Epithelial cell of esophagus (primary cell): ENCODE results near the gene CNOT4.

ENCODE experiments used
- DNase-seq: peaks from one replicate; pipeline ENCODE4 v3.0.0; 2010; ENCODE audit warnings: low read depth
- H3K4me3 ChIP-seq: 2 replicates; pipeline ENCODE4 v1.5.1; 2011; ENCODE audit warnings: mild to moderate bottlenecking, low read length, control low read depth
- TF ChIP-seq, protein P1 (sequence below): IDR thresholded peaks from 2 replicates; pipeline ENCODE4 v1.5.1; 2011; ENCODE audit warnings: low read depth, mild to moderate bottlenecking, low read length, control low read depth, inconsistent platforms; ENCODE audit not compliant: insufficient read depth; ENCODE audit errors: missing control alignments

CNOT4 gene

GRCh38 chr7:135389971-135390370, 119.9 kb downstream of the CNOT4 start:
- DNase-seq = no peak
- no peak overlapping the region for H3K4me3 ChIP-seq
- TF ChIP-seq, protein P1, sequence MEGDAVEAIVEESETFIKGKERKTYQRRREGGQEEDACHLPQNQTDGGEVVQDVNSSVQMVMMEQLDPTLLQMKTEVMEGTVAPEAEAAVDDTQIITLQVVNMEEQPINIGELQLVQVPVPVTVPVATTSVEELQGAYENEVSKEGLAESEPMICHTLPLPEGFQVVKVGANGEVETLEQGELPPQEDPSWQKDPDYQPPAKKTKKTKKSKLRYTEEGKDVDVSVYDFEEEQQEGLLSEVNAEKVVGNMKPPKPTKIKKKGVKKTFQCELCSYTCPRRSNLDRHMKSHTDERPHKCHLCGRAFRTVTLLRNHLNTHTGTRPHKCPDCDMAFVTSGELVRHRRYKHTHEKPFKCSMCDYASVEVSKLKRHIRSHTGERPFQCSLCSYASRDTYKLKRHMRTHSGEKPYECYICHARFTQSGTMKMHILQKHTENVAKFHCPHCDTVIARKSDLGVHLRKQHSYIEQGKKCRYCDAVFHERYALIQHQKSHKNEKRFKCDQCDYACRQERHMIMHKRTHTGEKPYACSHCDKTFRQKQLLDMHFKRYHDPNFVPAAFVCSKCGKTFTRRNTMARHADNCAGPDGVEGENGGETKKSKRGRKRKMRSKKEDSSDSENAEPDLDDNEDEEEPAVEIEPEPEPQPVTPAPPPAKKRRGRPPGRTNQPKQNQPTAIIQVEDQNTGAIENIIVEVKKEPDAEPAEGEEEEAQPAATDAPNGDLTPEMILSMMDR = no peak

DNA sequence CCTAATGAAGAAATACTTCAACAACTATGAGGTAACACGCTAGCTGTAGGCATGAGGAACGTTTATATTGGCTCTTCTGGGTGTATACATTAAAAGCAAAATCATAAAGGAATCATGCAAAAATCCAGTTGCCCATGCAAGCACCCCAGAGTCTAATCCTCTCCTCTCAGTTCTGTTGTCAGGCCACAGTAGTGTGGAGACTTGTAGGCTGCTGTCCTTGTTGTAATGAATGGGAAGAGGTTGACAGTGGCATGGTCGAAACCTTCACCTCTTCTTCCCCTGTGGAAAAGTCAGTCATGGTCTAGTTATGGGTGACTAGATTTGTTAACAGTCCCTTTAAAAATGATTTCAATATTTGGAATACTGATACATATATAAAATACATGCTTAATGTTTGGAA, 121.3 kb downstream of the CNOT4 start:
- DNase-seq = no peak
- no peak overlapping the region for H3K4me3 ChIP-seq
- TF ChIP-seq, protein P1 = no peak

- TF ChIP-seq, protein P1 = no peak
- no peak overlapping the region for H3K4me3 ChIP-seq
- no peak for DNase-seq
These were observed 123.1 kb downstream of the CNOT4 start for GRCh38 chr7:135386776-135387175.

DNA sequence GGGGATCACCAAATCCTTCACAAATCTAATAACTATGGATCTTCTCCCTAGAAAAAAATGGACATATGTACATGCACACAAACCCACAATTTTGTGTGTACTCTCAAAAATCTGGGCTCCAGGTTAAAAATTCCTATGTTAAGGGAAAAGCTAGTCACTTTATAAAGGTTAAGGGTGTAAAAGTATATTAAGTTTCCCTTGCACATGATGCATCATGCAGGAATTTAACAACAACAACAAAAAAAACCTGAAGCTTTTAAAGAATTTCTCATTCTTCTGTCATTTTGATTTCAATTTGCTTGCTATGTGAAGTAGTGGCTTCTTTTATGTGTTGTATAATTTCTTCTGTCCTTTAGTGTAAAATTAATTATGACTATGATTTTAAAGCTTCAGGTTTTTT, 123.7 kb downstream of the CNOT4 start:
- no peak overlapping the region for H3K4me3 ChIP-seq
- DNase-seq = no peak
- TF ChIP-seq, protein P1 = no peak

DNA sequence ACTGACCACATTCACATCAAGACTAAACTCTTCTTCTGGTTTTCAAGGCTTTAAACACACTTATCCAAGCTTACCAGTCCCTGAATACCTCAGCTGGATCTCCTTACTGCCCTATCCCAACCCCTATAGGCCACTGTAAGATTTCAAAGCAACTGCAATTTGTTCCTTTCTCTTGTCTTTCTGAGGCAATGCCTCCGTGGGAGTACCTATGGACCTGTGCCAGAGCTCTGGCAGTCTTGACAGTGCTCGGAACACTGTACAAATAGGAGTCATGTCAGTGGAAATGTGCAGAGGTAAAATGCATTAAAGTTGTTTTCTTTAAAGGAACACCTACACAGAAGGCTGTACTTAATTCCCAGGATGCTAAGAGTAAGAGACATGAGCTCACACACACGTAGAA, 124.7 kb downstream of the CNOT4 start:
- TF ChIP-seq, protein P1 = no peak
- H3K4me3 ChIP-seq = no peak overlapping the region
- DNase-seq = peak; percentile 42

DNA sequence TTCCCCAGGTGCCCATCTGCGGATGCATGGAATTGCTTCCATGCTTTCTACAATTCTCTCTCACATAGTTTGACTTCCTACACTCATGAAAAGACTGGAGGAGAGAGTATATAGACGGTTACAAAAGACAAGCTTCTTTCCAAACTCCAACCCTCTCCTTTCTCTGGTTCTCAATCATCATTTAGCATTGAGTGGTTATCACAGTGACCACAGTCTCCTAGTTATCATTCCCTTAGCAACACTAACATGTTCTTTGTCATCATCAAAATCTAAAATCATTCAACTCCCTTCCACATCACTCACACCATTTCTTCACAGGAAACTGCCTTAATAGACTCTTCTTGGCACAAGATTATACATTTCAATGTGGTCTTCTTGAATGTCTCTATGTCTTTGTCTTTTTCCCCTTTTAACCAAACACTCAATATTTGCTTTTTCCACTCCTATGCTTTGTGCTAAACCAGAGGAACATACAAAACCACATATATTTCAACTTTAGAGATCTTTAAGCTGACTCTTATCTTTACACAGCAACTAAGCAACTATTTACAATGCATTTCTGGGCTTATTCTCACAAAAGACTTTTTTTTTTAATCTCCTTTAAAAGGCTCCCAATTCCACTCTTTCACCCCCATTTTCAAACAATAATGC, 126.3 kb downstream of the CNOT4 start:
- DNase-seq = no peak
- TF ChIP-seq, protein P1 = no peak
- H3K4me3 ChIP-seq = no peak overlapping the region

GRCh38 chr7:135382173-135382572, 127.7 kb downstream of the CNOT4 start:
- no peak for DNase-seq
- no peak overlapping the region for H3K4me3 ChIP-seq
- TF ChIP-seq, protein P1 = no peak
